Fibroblast of skin of left quadriceps (primary cell): ENCODE data around the gene ZCWPW1.

Experiments used
- DNase-seq, 2 experiments: peaks; one replicate each; pipeline ENCODE4 v3.0.0-alpha.2; 2013; ENCODE audit warnings: low read depth in 2 of 2

ZCWPW1 gene

GRCh38 chr7:100432621-100433275 is 4.2 kb upstream of the ZCWPW1 start:
- DNase-seq = no peak

- DNase-seq = no peak
These were observed 3.5 kb upstream of the ZCWPW1 start for GRCh38 chr7:100432053-100432452.

GRCh38 chr7:100431286-100431735 is 2.8 kb upstream of the ZCWPW1 start:
- DNase-seq = no peak

DNA sequence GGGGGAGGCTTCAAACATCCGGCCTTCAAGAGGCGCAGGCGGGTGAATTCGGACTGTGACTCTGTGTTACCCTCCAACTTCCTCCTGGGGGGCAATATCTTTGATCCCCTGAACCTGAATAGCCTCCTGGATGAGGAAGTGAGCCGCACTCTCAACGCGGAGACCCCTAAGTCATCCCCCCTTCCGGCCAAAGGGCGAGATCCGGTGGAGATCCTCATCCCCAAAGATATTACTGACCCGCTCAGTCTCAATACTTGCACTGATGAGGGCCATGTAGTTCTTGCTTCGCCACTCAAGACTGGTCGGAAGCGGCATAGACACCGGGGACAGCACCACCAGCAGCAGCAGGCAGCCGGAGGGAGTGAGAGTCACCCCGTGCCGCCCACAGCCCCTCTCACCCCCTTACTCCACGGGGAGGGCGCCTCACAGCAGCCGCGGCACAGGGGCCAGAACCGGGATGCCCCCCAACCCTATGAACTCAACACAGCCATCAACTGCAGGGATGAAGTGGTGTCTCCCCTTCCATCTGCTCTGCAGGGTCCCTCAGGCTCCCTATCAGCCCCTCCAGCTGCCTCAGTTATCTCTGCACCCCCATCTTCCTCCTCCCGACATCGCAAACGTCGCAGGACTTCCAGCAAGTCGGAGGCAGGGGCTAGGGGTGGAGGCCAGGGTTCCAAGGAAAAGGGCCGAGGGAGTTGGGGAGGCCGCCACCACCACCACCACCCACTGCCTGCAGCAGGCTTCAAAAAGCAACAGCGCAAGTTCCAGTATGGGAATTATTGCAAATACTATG is 2.2 kb upstream of the ZCWPW1 start:
- DNase-seq = no peak

DNA sequence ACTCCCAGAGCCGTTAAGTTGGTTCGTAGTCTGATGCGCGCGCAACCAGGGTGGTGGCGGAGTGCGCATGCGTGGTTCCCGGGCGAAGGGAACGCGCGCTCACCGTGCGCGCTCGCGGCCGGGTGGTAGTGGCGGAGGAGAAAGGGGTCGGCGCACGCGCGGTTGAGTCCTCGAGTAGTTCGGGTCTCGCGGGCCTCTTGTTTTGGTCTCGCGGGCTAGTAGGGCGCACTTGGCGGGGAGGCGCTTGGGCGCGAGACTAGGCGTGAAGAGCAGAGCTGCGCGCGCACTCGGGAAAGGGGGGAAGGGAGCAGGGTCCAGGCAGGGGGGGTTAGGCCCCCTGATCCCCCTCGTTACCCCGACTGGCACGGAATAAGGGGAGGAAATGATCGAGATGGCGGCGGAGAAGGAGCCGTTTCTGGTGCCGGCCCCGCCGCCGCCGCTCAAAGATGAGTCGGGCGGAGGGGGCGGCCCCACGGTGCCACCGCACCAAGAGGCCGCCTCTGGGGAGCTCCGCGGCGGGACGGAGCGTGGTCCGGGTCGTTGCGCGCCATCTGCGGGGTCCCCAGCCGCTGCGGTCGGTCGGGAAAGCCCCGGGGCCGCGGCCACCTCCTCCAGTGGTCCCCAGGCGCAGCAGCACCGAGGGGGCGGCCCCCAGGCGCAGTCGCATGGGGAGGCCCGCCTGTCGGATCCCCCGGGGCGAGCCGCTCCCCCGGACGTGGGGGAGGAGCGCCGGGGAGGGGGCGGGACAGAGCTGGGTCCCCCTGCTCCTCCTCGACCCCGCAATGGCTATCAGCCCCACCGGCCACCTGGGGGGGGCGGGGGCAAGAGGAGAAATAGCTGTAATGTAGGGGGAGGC is 1.4 kb upstream of the ZCWPW1 start, which contains the start of gene MEPCE:
Gene MEPCE (plus strand): TSS at position 195 of the 856 bp plus-strand sequence. CDS start 188 bp downstream, at position 383.
- peak; percentile 96 for DNase-seq

- peak; percentile 99 to 100 for DNase-seq
These were observed 599 bp upstream of the ZCWPW1 start for GRCh38 chr7:100428967-100429636.

DNA sequence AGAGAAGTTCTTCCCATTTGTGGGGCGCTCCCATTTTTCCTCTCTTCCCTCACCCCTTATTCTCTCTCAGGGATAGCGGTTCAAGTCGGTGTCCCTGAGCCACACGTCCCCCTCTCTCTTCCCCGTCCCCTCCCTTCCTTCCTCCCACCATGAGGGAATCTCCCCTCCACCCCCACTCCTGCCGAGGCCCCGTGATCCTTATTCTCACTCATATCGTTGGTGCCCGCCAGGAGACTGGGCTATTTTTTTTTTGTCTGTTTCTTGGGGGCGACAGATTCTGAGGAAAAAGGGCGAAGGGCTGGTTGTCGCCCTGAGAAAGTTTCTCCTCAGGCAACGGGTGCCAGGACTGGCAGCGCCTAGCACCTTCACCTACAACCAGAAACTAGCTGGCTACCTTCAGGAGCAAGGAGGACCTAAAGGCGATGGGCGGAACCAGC is 723 bp downstream of the ZCWPW1 start:
- DNase-seq = no peak

DNA sequence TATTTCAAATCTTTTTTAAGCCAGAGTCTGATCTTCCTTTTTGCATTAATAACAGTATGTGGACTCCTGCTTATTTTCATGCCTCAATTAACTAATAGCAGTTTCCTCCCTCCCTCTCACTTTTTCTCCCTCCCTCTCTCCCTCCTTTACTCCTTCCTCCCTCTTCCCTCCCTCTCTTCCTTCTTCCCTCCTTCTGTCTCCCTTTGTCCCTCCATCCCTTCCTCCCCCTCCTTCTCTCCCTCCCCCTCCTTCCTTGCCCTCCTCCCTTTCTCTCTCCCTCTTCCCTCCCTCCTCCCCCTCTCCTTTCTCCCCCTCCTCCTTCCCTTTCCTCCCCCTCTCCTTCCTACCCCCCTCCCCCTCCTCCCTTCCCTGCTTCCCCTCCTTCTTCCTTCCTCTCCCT is 2.0 kb downstream of the ZCWPW1 start:
- no peak for DNase-seq

- no peak for DNase-seq
These were observed 3.2 kb downstream of the ZCWPW1 start for GRCh38 chr7:100425347-100425746.

DNA sequence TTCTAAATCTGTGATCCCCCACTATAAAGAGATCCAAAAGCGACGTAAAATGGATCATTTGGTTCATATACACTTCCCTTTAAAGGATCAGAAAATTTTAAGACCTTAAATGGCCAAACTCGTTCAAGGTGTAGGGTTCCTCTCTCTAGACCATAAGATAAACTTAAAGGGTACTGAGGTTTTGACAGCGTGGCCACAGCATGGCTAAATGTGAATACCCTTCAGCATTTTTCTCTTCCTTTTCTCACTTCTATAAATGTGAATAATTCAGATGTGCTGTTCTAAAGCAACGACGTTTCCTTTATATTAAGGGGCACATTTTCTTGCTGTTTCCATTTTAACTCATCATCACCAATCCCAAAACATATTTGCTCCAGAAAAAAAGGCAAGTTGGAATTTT is 5.2 kb downstream of the ZCWPW1 start:
- DNase-seq = no peak

- no peak for DNase-seq
These were observed 8.8 kb downstream of the ZCWPW1 start for GRCh38 chr7:100419660-100420226.

GRCh38 chr7:100418930-100419659 is 9.4 kb downstream of the ZCWPW1 start:
- peak in 1 of 2 experiments; percentile 3 for DNase-seq

- no peak for DNase-seq
These were observed 13.1 kb downstream of the ZCWPW1 start for GRCh38 chr7:100415448-100415847.

- no peak for DNase-seq
These were observed 14.6 kb downstream of the ZCWPW1 start for GRCh38 chr7:100413889-100414288.

GRCh38 chr7:100413346-100413745 is 15.2 kb downstream of the ZCWPW1 start:
- no peak for DNase-seq

GRCh38 chr7:100411101-100411500 is 17.4 kb downstream of the ZCWPW1 start:
- DNase-seq = no peak

DNA sequence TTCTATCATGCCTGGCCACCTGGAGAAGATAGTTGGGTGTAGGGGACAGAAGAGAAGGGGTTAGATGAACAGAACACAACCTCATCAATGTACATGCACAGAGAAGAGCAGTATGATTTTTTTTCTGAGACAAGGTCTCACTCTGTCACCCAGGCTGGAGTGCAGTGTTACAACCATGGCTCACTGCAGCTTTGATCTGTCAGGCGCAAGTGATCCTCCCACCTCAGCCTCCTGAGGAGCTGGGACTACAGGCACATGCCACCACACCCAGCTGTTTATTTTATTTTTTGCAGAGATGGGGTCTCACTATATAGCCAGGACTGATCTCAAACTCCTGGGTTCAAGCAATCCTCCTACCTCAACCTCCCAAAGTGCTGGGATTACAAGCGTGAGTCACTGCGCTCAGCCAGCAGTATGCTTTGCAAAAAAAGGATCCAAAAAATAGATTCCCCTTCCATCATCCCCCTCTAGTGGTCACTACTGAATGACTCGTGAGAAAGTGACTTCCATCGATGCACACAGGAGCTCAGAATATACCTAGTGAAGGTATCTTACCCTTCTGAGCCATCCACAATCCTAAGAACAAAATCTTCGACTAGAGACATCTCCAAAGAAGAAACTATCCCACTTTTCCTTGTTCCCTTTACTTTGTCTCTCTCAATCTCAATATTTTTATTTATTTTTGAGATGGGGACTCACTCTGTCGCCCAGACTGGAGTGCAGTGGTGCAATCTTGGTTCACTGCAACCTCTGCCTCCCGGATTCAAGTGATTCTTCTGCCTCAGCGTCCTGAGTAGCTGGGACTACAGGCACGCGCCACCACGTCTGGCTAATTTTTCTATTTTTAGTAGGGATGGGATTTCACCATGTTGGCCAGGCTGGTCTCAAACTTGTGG is 21.0 kb downstream of the ZCWPW1 start:
- DNase-seq = peak; percentile 39 to 48

DNA sequence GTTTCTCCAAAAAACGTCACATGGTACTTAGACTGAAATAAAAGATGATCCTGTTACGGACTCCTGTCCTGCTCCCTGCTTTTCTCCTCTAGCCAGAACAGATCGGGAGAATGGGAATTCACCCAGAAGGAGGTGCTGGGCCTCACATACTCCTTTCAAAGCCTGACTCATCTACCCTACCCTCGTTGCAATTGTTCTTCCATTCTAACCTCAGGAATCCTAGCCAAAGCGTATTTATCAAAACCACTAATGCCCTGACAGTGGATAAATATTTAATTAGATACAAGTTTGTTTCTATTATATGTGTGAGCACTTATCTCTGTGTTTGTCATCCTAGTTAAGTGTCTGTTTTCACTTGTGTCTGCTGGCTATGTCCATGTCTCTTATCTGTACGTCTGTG is 21.7 kb downstream of the ZCWPW1 start:
- DNase-seq = peak in 1 of 2 experiments; percentile 4

GRCh38 chr7:100402241-100402640 is 26.3 kb downstream of the ZCWPW1 start:
- no peak for DNase-seq
